HG03442 (cell line): Measurements from ENCODE around the gene PHOX2B.

Experiments used
- ATAC-seq: cut with Tn5 transposase; IDR thresholded peaks from one replicate; pipeline ENCODE4 v1.9.1; 2021; ENCODE audit warnings: mild to moderate bottlenecking, moderate library complexity; ENCODE audit not compliant: unreplicated experiment

Gene PHOX2B

GRCh38 chr4:41748571-41749475, at the start of gene PHOX2B:
PHOX2B (minus strand) TSS chr4:41748725; CDS start chr4:41748610, 115 bp downstream.
- ATAC-seq, result no peak

GRCh38 chr4:41797260-41797659, 48.7 kb upstream of the PHOX2B start:
- ATAC-seq, result no peak

- ATAC-seq, result no peak
Observed at GRCh38 chr4:41796545-41797210, 48.2 kb upstream of the PHOX2B start.

- ATAC-seq, result no peak
Observed at GRCh38 chr4:41795796-41796385, 47.4 kb upstream of the PHOX2B start.

- no peak for ATAC-seq
Observed at GRCh38 chr4:41792166-41792565, 43.6 kb upstream of the PHOX2B start.

- no peak for ATAC-seq
Observed at GRCh38 chr4:41791557-41791956, 43.0 kb upstream of the PHOX2B start.

GRCh38 chr4:41787931-41788330, 39.4 kb upstream of the PHOX2B start:
- ATAC-seq, result no peak

GRCh38 chr4:41785665-41786064, 37.1 kb upstream of the PHOX2B start:
- ATAC-seq, result no peak

GRCh38 chr4:41784191-41784979, 35.9 kb upstream of the PHOX2B start:
- ATAC-seq, result no peak

GRCh38 chr4:41776466-41776865, 27.9 kb upstream of the PHOX2B start:
- ATAC-seq, result no peak

- ATAC-seq, result no peak
Observed at GRCh38 chr4:41763729-41764128, 15.2 kb upstream of the PHOX2B start.

- ATAC-seq, result no peak
Observed at GRCh38 chr4:41758884-41759283, 10.4 kb upstream of the PHOX2B start.

- no peak for ATAC-seq
Observed at GRCh38 chr4:41757521-41758156, 9.1 kb upstream of the PHOX2B start.

- no peak for ATAC-seq
Observed at GRCh38 chr4:41753942-41754341, 5.4 kb upstream of the PHOX2B start.

GRCh38 chr4:41752081-41752836, 3.7 kb upstream of the PHOX2B start:
- ATAC-seq, result no peak

- ATAC-seq, result no peak
Observed at GRCh38 chr4:41751449-41752061, 3.0 kb upstream of the PHOX2B start.

GRCh38 chr4:41750626-41751448, 2.3 kb upstream of the PHOX2B start:
- ATAC-seq, result no peak

GRCh38 chr4:41750121-41750625, 1.6 kb upstream of the PHOX2B start:
- no peak for ATAC-seq
